Erythroblast (primary cell): Measurements from ENCODE around the gene MRGPRG.

Experiments used
- DNase-seq, 2 experiments: peaks; one replicate each; lab custom pipeline; 2025; lab: John Stamatoyannopoulos, UW
- GATA1 ChIP-seq: IDR thresholded peaks from 2 replicates; pipeline ENCODE4 v1.6.1; 2011; ENCODE audit warnings: low read depth, mild to moderate bottlenecking, control low read depth, low read length, moderate library complexity
- POLR2A ChIP-seq: IDR thresholded peaks from 2 replicates; pipeline ENCODE4 v1.6.1; 2011; ENCODE audit warnings: mild to moderate bottlenecking, low read length

The MRGPRG gene

GRCh38 chr11:3190600-3190999 is 28.0 kb downstream of the MRGPRG start:
- TF ChIP-seq GATA1 (no peak), POLR2A (no peak)
- DNase-seq: no peak

DNA sequence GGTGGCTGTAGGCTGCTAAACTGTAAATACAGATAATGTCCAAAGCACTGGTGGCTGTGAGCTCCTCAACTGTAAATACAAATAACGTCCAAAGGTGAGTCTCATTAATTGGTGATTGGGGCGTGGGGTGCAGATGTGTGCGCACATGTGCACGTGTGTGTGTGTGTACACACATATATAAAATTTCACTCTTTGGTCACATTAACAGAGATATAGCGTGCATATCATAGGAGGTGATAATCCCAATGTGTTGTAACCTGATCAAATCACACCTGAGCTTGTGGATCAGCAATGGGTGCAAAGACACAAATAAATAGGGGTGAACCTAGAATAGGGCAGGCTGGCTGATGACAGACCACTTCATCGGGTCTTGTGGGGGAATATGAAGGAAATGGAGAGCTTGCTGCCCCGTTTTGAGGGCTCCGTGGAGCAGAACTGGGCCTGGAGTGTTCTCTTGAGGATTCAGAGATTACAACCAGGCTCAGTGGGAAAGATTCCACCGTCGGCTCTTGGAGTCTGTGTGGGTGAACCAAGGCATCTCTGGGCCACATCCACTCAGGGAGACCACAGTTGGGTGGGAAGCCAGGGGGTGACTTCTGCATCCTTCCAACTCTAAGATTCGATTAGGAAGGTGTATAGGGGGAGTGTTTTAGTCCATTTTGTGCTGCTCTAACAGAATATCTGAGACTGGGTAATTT is 28.6 kb downstream of the MRGPRG start:
- no peak for DNase-seq
- TF ChIP-seq GATA1: no peak
- no peak for TF ChIP-seq POLR2A

- no peak for TF ChIP-seq GATA1
- no peak for TF ChIP-seq POLR2A
- DNase-seq: no peak
Observed at GRCh38 chr11:3189196-3189843, 29.3 kb downstream of the MRGPRG start.

GRCh38 chr11:3188496-3189195 is 30.0 kb downstream of the MRGPRG start:
- DNase-seq: no peak

DNA sequence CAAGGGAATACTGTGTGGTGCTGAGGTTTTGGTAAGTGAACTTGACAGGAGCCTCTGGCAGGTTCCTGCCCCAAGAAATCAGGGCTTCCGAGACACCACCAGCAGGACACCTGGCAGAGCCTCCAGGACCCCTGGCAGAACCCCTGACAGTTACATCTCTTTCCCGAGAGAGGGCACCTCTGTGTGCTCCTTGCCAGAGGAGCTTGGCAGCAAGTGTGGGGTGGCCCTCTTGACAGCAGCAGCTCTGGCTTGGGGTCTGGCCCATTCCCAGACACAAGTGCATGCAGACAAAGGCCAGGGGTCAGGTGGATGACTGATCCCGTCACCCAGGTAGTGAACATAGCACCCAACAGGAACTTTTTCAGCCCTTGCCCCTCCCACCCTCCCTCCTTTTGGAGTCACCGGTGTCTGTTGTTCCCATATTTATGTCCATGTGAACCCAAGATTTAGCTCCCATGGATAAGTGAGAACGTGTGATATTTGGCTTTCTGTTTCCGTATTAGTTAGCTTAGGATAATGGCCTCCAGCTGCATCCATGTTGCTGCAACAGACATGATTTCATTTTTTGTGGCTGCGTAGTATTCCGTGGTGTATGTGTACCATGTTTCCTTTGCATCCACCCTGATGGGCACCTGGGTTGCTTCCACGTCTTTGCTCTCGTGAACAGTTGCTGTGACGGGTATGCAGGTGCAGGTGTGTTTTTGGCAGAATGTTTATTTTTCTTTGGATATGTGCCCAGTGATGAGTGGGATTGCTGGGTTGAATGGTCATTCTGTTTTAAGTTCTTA is 32.3 kb downstream of the MRGPRG start:
- no peak for DNase-seq
- TF ChIP-seq POLR2A (no peak), GATA1 (no peak)

More at GRCh38 chr11:3188496-3189195, 30.0 kb downstream of the MRGPRG start:
- no peak for TF ChIP-seq GATA1
- TF ChIP-seq POLR2A: no peak

- no peak for TF ChIP-seq GATA1
- TF ChIP-seq POLR2A: no peak
Observed at GRCh38 chr11:3184732-3185347, 33.8 kb downstream of the MRGPRG start.

DNA sequence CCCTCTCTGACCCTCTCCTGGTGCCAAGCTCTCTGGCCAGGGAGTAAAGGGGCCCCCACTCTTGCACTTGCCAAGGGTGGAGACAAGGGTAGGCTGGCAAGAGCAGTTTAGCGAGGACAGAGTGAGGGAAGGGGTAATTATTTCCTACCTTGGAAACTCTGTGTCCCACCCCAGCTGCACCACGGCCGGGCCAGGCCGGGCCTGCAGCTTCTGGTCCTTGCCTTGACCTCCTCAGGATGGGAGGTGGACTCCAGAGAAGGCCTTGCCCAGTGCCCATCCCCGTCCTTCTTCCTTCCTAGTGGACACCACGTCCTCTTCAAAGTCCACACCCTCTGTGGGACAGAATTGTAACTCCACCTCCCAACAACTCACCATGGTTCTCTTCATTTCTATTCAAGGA is 35.1 kb downstream of the MRGPRG start:
- TF ChIP-seq GATA1 (no peak), POLR2A (no peak)
- DNase-seq: no peak

More at GRCh38 chr11:3184732-3185347, 33.8 kb downstream of the MRGPRG start:
- no peak for DNase-seq

DNA sequence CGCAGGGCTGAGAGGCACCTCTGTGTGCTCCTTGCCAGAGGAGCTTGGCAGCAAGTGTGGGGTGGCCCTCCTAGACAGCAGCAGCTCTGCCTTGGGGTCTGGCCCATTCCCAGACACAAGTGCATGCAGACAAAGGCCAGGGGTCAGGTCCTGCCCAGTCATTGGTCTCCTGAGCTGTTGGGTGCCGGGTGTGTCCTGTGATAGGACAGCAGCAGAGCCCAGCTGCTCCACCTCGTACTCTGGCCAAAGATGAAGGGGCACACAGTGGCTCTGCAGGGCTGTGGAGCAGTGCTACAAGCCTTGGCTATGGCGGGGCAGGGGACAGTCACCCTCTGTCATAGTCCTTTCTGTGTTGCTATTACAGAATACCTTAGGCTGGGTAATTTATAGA is 36.2 kb downstream of the MRGPRG start:
- no peak for DNase-seq
- TF ChIP-seq GATA1: no peak
- TF ChIP-seq POLR2A: no peak

DNA sequence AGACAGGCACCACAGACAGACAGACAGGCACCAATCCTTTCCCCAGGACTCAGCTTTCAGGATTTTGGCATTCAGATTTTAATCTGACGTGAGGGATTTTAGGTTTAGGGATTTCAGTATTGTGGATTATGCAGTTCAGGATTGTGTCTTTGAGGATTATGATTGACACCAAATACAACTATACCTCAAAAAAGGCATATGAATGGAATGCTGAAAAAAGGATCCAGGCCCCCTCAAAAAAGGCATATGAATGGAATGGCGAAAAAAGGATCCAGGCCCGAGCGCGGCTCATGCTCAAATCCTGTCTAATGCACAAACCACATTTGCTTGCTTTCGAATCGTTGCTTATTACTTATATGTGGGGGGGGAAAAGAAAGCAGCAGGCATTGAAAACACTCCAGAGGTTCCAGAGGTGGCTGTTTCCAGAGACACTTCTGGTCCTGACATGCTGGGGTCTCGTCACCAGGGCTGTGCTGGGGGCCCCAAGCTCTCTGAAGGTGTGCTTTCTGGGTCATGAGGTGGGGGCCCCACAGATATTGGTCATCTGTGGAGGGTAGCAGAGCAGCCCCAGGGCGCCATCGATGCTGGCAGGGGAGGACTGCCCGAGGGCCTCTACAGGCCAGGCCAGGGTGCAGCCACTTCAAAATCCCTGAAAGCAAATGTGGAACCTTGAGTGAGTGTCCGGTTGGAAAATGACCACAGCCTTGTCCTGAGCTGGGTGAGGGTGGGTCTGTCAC is 36.7 kb downstream of the MRGPRG start:
- TF ChIP-seq GATA1 (no peak), POLR2A (no peak)
- DNase-seq: no peak

DNA sequence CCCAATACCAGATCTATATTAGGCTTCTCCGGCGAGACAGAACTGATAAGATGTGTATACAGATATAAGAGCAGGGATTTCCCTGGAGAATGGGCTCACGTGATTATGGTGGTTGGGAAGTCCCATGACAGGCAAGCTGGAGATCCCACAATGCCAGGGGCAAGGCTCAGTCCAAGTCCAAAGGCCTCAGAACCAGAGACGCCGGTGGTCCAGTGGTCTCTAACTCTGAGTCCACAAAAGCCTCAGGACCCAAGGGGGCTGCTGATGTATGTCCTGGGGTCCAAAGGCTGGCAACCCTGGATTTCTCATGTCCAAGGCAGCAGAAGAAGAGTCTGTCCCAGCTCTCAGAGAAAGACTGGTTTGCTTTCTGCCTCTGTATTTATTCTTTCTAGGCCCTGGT is 37.7 kb downstream of the MRGPRG start:
- no peak for DNase-seq
- TF ChIP-seq GATA1 (no peak), POLR2A (no peak)

GRCh38 chr11:3178349-3178748 is 40.3 kb downstream of the MRGPRG start:
- TF ChIP-seq POLR2A (no peak), GATA1 (no peak)
- DNase-seq: no peak

DNA sequence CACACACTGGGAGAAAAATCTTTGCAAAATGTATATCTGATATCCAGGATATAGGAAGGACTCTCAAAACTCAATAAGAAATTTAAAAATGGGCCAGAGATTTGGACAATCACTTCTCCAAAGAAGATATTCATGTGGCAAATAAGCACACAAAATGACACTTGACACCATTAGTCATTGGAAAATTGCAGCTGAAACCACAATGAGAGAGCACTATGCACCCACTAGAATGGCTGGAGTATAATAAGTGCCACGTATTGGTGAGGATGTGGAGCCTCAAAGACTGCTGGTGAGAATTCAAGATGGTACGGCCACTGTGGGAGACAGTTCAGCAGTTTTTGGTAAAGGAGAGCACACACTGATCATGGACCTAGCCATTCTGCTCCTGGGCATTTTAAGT is 40.7 kb downstream of the MRGPRG start:
- no peak for DNase-seq
- TF ChIP-seq POLR2A: no peak
- TF ChIP-seq GATA1: no peak

DNA sequence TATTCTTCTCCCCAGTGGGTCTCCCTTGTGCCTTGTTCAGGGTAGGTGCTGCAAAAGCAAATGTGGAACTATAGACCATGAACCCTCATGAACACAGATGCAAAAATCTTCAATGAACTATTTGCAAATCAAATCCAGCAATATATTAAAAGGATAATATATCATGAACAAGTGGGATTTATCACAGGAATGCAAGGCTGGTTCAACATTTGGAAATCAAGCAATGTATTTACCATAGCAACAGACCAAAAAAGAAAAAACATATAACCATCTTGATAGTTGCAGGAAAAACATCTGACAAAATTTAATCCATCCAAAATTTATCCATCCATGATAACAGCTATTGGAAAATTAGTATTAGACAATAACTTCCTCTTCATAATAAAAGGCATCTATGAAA is 42.1 kb downstream of the MRGPRG start:
- DNase-seq: no peak
- TF ChIP-seq GATA1 (no peak), POLR2A (no peak)
